Natural killer cell (primary cell): Measurements from ENCODE around the gene SEM1. TPM values are rescaled to one million over a fixed set of nuclear protein-coding genes. Genes with fewer than 3 reads are reported as not detected.
"Not testable (repeated sequence)": the region's sequence is repeated elsewhere in the genome, so short reads cannot be mapped to it uniquely, and the experiment has no call there.

Experiments
- ATAC-seq, 3 donors: fragments of 150-1000 bp in 2 of 3; fragments of 200-7000 bp in 1 of 3; cut with Tn5 transposase; 1 replicate in 1 of 3; 2 replicates in 2 of 3; pipeline ENCODE4 v1.10.0; 2021; ENCODE audit warnings: mild to moderate bottlenecking in 2 of 3, moderate library complexity in 2 of 3
- DNase-seq, 2 donors: peaks; one replicate each; pipeline versions ENCODE4 v3.0.0 to v3.0.0-alpha.2; 2013 to 2021; ENCODE audit warnings: mixed read lengths in 1 of 2
- H3K27ac ChIP-seq: one replicate; pipeline ENCODE4 v1.5.1; 2013; ENCODE audit warnings: mild to moderate bottlenecking, low read length
- H3K27me3 ChIP-seq: one replicate; pipeline ENCODE4 v1.6.1; 2013; ENCODE audit warnings: low read length; ENCODE audit not compliant: control insufficient read depth, insufficient read depth
- H3K36me3 ChIP-seq: one replicate; pipeline ENCODE4 v1.6.1; 2013; ENCODE audit warnings: low read length; ENCODE audit not compliant: control insufficient read depth, insufficient read depth
- H3K4me1 ChIP-seq: one replicate; pipeline ENCODE4 v1.6.1; 2013; ENCODE audit warnings: low read length; ENCODE audit not compliant: control insufficient read depth, insufficient read depth
- H3K4me3 ChIP-seq: one replicate; pipeline ENCODE4 v1.5.1; 2013; ENCODE audit warnings: low read length
- H3K9me3 ChIP-seq: one replicate; pipeline ENCODE4 v1.6.1; 2013; ENCODE audit warnings: low read length; ENCODE audit not compliant: control insufficient read depth, insufficient read depth
- H3K27ac Mint-ChIP-seq, 2 donors: one replicate each; pipeline ENCODE4 v1.8.0; 2022; ENCODE audit warnings: mild to moderate bottlenecking in 2 of 2, mixed read lengths in 2 of 2, moderate library complexity in 1 of 2
- H3K27me3 Mint-ChIP-seq, 2 donors: one replicate each; pipeline ENCODE4 v1.8.0; 2022; ENCODE audit warnings: low read depth in 2 of 2, mixed read lengths in 2 of 2
- H3K36me3 Mint-ChIP-seq: one replicate; pipeline ENCODE4 v1.8.0; 2022; ENCODE audit warnings: mixed read lengths
- H3K4me1 Mint-ChIP-seq, 2 donors: one replicate each; pipeline ENCODE4 v1.8.0; 2022; ENCODE audit warnings: mixed read lengths in 2 of 2
- H3K4me3 Mint-ChIP-seq: one replicate; pipeline ENCODE4 v1.8.0; 2022; ENCODE audit warnings: mild to moderate bottlenecking, moderate library complexity, mixed read lengths
- H3K9me3 Mint-ChIP-seq, 2 donors: one replicate each; pipeline ENCODE4 v1.8.0; 2022; ENCODE audit warnings: mixed read lengths in 2 of 2
- WGBS: methylation state at CpG from one replicate; pipeline ENCODE4 v1.1.7; 2013; ENCODE audit warnings: missing lambda C conversion rate; ENCODE audit not compliant: insufficient coverage; 5-methylcytosine and 5-hydroxymethylcytosine counted together
- intact Hi-C: fragments of 100-400 bp; cut with micrococcal nuclease; formaldehyde crosslinking; loops from one replicate; pipeline ENCODE4 v1.14.2; 2022
- total RNA-seq, 4 donors: library from RNA; stranded (reverse); fragments of 120-200 nt in 1 of 4; gene quantifications; one replicate each; pipeline versions ENCODE4 v1.2.3 to v1.2.4, GENCODE V29; 2013 to 2022
- TF ChIP-seq, protein P1 (sequence below): fragments of 200-600 bp; IDR thresholded peaks from one replicate; pipeline ENCODE4 v1.8.0; 2022; ENCODE audit warnings: antibody characterized with exemption

The SEM1 gene
- total RNA-seq, 3 donors from 2014 or later (not counting 1 experiment from before 2014, with no cell fraction given): 17.0 to 22.7 (median 17.4) TPM

DNA sequence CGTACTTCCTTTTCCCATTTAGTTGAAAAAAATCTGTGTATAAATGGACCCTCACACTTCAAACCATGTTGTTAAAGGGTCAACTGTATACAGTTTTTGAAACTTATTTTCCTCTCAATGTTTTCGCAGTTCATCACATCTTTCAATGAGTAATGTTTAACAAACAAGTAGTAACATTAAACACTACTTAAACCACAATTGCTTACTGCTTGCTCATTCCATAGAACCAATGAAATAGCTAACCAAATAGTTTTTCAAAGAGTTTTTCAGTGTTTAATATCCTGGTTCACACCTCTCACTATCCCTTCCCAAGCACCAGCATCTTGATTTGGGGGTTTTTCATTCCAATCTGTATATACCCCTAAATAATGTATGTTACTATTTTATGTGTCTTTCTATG is 9.1 kb downstream of the SEM1 start:
- intact Hi-C loops: no loop called here
- no peaks in the 10 kb centered on the region for H3K27me3 ChIP-seq
- Mint-ChIP-seq H3K27ac (peak overlapping the region in 1 of 2 donors; percentile 2), H3K36me3 (no peaks in the 10 kb centered on the region), H3K9me3 (no peaks in the 10 kb centered on the region), H3K4me3 (no peak overlapping the region), H3K27me3 (no peaks in the 10 kb centered on the region), H3K4me1 (peaks cover 55 to 67% of the 10 kb centered on the region in 2 donors)
- 100% methylated on average over 1 of the region's 2 CpGs for WGBS
- no peak overlapping the region for H3K4me3 ChIP-seq
- ATAC-seq (no peak), DNase-seq (no peak)
- no peaks in the 10 kb centered on the region for H3K36me3 ChIP-seq
- TF ChIP-seq, protein P1, sequence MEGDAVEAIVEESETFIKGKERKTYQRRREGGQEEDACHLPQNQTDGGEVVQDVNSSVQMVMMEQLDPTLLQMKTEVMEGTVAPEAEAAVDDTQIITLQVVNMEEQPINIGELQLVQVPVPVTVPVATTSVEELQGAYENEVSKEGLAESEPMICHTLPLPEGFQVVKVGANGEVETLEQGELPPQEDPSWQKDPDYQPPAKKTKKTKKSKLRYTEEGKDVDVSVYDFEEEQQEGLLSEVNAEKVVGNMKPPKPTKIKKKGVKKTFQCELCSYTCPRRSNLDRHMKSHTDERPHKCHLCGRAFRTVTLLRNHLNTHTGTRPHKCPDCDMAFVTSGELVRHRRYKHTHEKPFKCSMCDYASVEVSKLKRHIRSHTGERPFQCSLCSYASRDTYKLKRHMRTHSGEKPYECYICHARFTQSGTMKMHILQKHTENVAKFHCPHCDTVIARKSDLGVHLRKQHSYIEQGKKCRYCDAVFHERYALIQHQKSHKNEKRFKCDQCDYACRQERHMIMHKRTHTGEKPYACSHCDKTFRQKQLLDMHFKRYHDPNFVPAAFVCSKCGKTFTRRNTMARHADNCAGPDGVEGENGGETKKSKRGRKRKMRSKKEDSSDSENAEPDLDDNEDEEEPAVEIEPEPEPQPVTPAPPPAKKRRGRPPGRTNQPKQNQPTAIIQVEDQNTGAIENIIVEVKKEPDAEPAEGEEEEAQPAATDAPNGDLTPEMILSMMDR: no peak
- no peak overlapping the region for H3K27ac ChIP-seq
- peaks cover 3% of the 10 kb centered on the region for H3K4me1 ChIP-seq
- H3K9me3 ChIP-seq: no peaks in the 10 kb centered on the region

DNA sequence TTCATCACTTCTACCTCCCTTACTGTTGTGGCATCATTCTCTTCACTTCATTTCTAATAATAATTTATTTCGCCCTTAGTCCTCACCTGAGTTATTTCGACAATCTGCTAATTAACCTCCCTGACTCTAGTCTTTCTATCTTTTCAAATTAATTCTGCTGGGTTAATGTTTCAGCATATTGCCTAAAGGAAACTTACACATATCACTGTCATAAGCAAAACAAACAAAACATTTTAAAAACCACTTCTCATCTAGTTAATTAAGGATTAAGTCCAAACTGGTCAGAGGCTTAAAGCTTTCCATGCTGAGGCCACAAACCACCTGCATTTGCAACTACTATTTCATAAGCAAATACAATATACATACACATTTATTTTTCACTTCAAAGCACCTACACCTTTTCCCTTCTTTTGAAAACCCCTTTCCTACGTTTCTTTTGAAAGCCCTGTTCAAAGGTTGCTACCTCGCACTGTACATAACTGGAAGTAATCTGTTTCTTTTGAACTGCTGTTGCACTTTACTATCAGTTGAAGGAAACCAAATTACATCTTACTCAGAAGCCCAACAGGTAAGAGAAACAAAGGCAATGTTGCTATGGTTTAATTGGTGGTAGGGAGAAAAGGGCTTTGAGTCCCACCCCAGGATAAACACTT is 10.3 kb downstream of the SEM1 start:
- intact Hi-C loops: no loop called here
- Histone ChIP-seq H3K9me3 (no peaks in the 10 kb centered on the region), H3K27me3 (no peaks in the 10 kb centered on the region), H3K36me3 (no peaks in the 10 kb centered on the region), H3K4me3 (no peak overlapping the region), H3K4me1 (peaks cover 3% of the 10 kb centered on the region), H3K27ac (no peak overlapping the region)
- Mint-ChIP-seq H3K27ac (peak overlapping the region in 1 of 2 donors; percentile 2), H3K27me3 (no peaks in the 10 kb centered on the region), H3K4me1 (peaks cover 55 to 67% of the 10 kb centered on the region in 2 donors), H3K36me3 (no peaks in the 10 kb centered on the region), H3K4me3 (no peak overlapping the region), H3K9me3 (no peaks in the 10 kb centered on the region)
- WGBS: 87% methylated on average over 4 of the region's 4 CpGs
- ATAC-seq (no peak), DNase-seq (no peak)
- TF ChIP-seq, protein P1: no peak

DNA sequence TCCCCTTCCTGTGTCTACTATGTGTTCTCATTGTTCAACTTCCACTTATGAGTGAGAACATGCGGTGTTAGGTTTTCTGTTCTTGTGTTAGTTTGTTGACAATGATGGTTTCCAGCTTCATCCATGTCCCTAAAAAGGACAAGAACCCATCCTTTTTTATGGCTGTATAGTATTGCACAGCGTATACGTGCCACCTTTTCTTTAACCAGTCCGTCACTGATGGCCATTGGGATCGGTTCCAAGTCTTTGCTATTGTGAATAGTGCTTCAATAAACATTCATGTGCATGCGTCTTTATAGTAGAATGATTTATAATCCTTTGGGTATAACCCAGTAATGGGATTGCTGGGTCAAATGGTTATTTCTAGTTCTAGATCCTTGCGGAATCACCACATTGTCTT is 11.2 kb downstream of the SEM1 start:
- H3K27me3 ChIP-seq, H3K9me3 ChIP-seq, intact Hi-C loops, H3K27me3 Mint-ChIP-seq, H3K36me3 Mint-ChIP-seq, DNase-seq, H3K36me3 ChIP-seq, H3K4me3 ChIP-seq, H3K4me1 ChIP-seq, ATAC-seq, H3K27ac ChIP-seq, H3K27ac Mint-ChIP-seq, H3K9me3 Mint-ChIP-seq, H3K4me3 Mint-ChIP-seq: not testable (repeated sequence)
- H3K4me1 Mint-ChIP-seq: peaks cover 57 to 69% of the 10 kb centered on the region in 2 donors
- WGBS: 94% methylated on average over 6 of the region's 7 CpGs

DNA sequence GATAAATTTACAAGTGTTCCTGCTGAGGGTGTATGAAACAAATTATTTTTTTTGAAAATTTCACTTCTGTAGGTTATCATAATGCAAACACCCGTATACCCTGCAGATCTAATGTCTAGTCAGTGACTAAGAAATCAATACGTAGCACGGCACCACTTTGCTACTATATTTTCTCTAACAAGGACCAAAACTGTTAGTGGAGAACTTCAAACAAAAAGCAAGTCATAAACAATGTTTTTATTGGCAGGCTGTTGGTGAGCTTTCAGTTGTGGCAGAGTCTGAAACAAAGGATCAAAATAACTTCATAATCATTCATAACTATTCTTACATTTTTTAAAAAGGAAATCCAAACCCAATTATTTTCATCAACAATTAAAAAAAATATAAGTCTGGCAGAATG is 11.8 kb downstream of the SEM1 start:
- H3K27ac ChIP-seq: no peak overlapping the region
- TF ChIP-seq, protein P1: no peak
- intact Hi-C loops: no loop called here

More for the DNA sequence above, 11.8 kb downstream of the SEM1 start:
- no peaks in the 10 kb centered on the region for H3K9me3 Mint-ChIP-seq
- H3K27me3 Mint-ChIP-seq: no peaks in the 10 kb centered on the region
- no peak overlapping the region for H3K27ac Mint-ChIP-seq
- Histone ChIP-seq H3K27me3 (no peaks in the 10 kb centered on the region), H3K9me3 (no peaks in the 10 kb centered on the region), H3K4me1 (peaks cover 3% of the 10 kb centered on the region), H3K36me3 (peaks cover 4% of the 10 kb centered on the region), H3K4me3 (no peak overlapping the region)
- 96% methylated on average over 3 of the region's 3 CpGs for WGBS
- peaks cover 61 to 71% of the 10 kb centered on the region in 2 donors for H3K4me1 Mint-ChIP-seq
- ATAC-seq: no peak
- no peak overlapping the region for H3K4me3 Mint-ChIP-seq
- DNase-seq: no peak
- H3K36me3 Mint-ChIP-seq: no peaks in the 10 kb centered on the region
